ENCODE data around the gene DLGAP4.

The DLGAP4 gene

GRCh38 chr20:36407199-36407733 is 101.1 kb downstream of the DLGAP4 start:
- no peak for TF ChIP-seq CTCF (IDR thresholded peaks at IDR 0.05)
- no peak for TF ChIP-seq ZFX (IDR thresholded peaks at IDR 0.05; ENCODE audit: borderline replicate concordance)
- H3K27ac ChIP-seq = no peak overlapping the region

- TF ChIP-seq CTCF (IDR thresholded peaks at IDR 0.05) = no peak
- no peak for TF ChIP-seq ZFX (IDR thresholded peaks at IDR 0.05; ENCODE audit: borderline replicate concordance)
- H3K27ac ChIP-seq = no peak overlapping the region
Observed at GRCh38 chr20:36408219-36408618, 102.1 kb downstream of the DLGAP4 start.

GRCh38 chr20:36411861-36412454 is 105.8 kb downstream of the DLGAP4 start:
- TF ChIP-seq ZFX (IDR thresholded peaks at IDR 0.05; ENCODE audit: borderline replicate concordance) (no peak), CTCF (IDR thresholded peaks at IDR 0.05) (no peak)
- no peak overlapping the region for H3K27ac ChIP-seq

GRCh38 chr20:36415475-36416002 is 109.4 kb downstream of the DLGAP4 start:
- no peak for TF ChIP-seq ZFX (IDR thresholded peaks at IDR 0.05; ENCODE audit: borderline replicate concordance)
- no peak for TF ChIP-seq CTCF (IDR thresholded peaks at IDR 0.05)
- H3K27ac ChIP-seq = no peak overlapping the region

GRCh38 chr20:36418711-36419110 is 112.6 kb downstream of the DLGAP4 start:
- TF ChIP-seq CTCF (IDR thresholded peaks at IDR 0.05) (no peak), ZFX (IDR thresholded peaks at IDR 0.05; ENCODE audit: borderline replicate concordance) (no peak)
- H3K27ac ChIP-seq = no peak overlapping the region

GRCh38 chr20:36421641-36422040 is 115.5 kb downstream of the DLGAP4 start:
- TF ChIP-seq ZFX (IDR thresholded peaks at IDR 0.05; ENCODE audit: borderline replicate concordance) = no peak
- no peak for TF ChIP-seq CTCF (IDR thresholded peaks at IDR 0.05)
- no peak overlapping the region for H3K27ac ChIP-seq

GRCh38 chr20:36424314-36424713 is 118.2 kb downstream of the DLGAP4 start:
- TF ChIP-seq ZFX (IDR thresholded peaks at IDR 0.05; ENCODE audit: borderline replicate concordance) (no peak), CTCF (IDR thresholded peaks at IDR 0.05) (no peak)
- H3K27ac ChIP-seq = no peak overlapping the region
